ENCODE results near the gene OR13C4.
"Not testable (repeated sequence)": the region's sequence is repeated elsewhere in the genome, so short reads cannot be mapped to it uniquely, and the experiment has no call there.

OR13C4 gene

GRCh38 chr9:104527109-104527508 lies at the start of gene OR13C4:
Gene OR13C4, minus strand, starts transcription at chr9:104527209. Its CDS starts 0 bp downstream, at chr9:104527209.
- H3K27ac Mint-ChIP-seq = no peak within 1 kb of the TSS
- H3K9me3 Mint-ChIP-seq = no peaks in the 10 kb centered on the region
- H3K4me1 Mint-ChIP-seq (ENCODE audit: low read depth) = no peaks in the 10 kb centered on the region
- no peak within 1 kb of the TSS for H3K4me3 Mint-ChIP-seq
- no peaks in the 10 kb centered on the region for H3K27me3 Mint-ChIP-seq
- no peaks in the 10 kb centered on the region for H3K36me3 Mint-ChIP-seq (ENCODE audit: low read depth)

GRCh38 chr9:104575456-104575855 lies 48.4 kb upstream of the OR13C4 start:
- peaks cover 22% of the 10 kb centered on the region for H3K9me3 Mint-ChIP-seq
- H3K4me1 Mint-ChIP-seq (ENCODE audit: low read depth) = no peaks in the 10 kb centered on the region
- H3K4me3 Mint-ChIP-seq = no peak overlapping the region
- no peaks in the 10 kb centered on the region for H3K36me3 Mint-ChIP-seq (ENCODE audit: low read depth)
- H3K27me3 Mint-ChIP-seq = no peaks in the 10 kb centered on the region
- no peak overlapping the region for H3K27ac Mint-ChIP-seq

GRCh38 chr9:104572612-104573011 lies 45.6 kb upstream of the OR13C4 start:
- Mint-ChIP-seq H3K4me3 (no peak overlapping the region), H3K9me3 (peaks cover 29% of the 10 kb centered on the region), H3K4me1 (ENCODE audit: low read depth) (no peaks in the 10 kb centered on the region), H3K36me3 (ENCODE audit: low read depth) (no peaks in the 10 kb centered on the region), H3K27me3 (no peaks in the 10 kb centered on the region), H3K27ac (no peak overlapping the region)

- Mint-ChIP-seq H3K36me3 (ENCODE audit: low read depth) (no peaks in the 10 kb centered on the region), H3K4me3 (no peak within 1 kb of the TSS), H3K9me3 (peaks cover 29% of the 10 kb centered on the region), H3K27me3 (no peaks in the 10 kb centered on the region), H3K27ac (no peak within 1 kb of the TSS), H3K4me1 (ENCODE audit: low read depth) (no peaks in the 10 kb centered on the region)
Observed at GRCh38 chr9:104568868-104569267, 41.9 kb upstream of the OR13C4 start, which contains the start of gene OR13C8. Gene OR13C8, plus strand, starts transcription at chr9:104569168. Its CDS starts 0 bp downstream, at chr9:104569168.

DNA sequence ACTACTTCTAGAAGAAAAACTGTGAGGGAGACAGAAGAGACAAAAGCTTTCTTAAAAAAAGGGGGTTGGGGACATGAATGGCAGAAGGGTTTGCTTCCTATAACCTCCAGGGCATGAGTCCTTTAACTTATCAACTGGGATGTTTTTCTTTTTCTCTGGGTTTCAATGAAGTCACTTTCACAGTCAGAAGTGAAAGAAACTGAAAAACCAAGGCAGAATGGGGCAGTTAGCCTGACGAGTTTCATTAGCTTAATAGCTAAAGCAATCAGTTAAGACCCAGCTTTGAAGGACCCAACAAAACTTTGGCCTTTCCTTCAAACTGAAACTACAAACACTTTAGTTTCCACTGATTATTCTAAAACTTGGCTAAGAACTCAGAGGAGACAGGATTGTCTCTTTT lies 37.3 kb upstream of the OR13C4 start:
- H3K27me3 Mint-ChIP-seq = no peaks in the 10 kb centered on the region
- peaks cover 2% of the 10 kb centered on the region for H3K9me3 Mint-ChIP-seq
- H3K4me3 Mint-ChIP-seq = no peak overlapping the region
- no peaks in the 10 kb centered on the region for H3K4me1 Mint-ChIP-seq (ENCODE audit: low read depth)
- H3K27ac Mint-ChIP-seq = no peak overlapping the region
- no peaks in the 10 kb centered on the region for H3K36me3 Mint-ChIP-seq (ENCODE audit: low read depth)

DNA sequence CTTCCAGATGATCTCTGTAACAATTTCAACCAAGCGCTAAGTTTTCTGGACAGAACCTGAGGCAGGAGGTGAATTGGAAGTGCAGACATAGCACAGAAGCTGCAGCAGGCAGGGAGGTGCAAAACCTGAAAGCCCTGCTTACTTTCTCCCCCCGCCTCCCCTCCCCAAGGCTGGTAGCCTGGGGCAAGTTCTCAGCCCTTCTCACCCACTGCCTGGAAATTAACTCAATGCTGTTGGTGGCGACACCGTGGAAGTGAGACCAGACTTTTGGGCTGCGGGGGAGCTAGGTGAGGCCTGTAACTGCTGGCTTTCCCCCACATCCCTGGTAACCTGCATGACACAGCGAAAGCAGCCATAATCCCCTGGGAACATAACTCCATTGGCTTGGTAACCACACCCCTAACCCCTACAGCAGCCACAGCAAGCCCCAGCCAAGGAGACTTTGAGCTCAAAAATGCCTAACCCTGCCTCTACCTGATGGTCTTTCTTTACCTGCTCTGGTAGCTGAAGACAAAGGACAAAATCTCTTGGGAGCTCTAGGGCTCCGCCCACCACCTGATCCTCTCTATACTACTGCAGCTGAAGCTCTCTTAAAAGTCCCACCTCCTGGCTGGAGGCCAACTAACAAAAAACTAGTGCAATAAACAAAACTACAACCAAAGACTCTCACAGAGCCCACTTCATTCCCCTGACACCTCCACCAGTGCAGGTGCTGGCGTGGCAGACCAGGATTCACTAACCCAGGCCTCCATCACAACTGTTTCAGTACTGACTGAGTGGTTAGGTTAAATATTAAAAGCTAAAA lies 30.0 kb upstream of the OR13C4 start:
- Mint-ChIP-seq H3K36me3 (ENCODE audit: low read depth) (no peaks in the 10 kb centered on the region), H3K27ac (no peak overlapping the region), H3K4me3 (no peak overlapping the region), H3K4me1 (ENCODE audit: low read depth) (no peaks in the 10 kb centered on the region), H3K27me3 (no peaks in the 10 kb centered on the region), H3K9me3 (peaks cover 10% of the 10 kb centered on the region)

- H3K27me3 Mint-ChIP-seq = no peaks in the 10 kb centered on the region
- H3K36me3 Mint-ChIP-seq (ENCODE audit: low read depth) = no peaks in the 10 kb centered on the region
- no peaks in the 10 kb centered on the region for H3K4me1 Mint-ChIP-seq (ENCODE audit: low read depth)
- H3K9me3 Mint-ChIP-seq = peaks cover 10% of the 10 kb centered on the region
- no peak overlapping the region for H3K27ac Mint-ChIP-seq
- H3K4me3 Mint-ChIP-seq = no peak overlapping the region
Observed at GRCh38 chr9:104555521-104555920, 28.5 kb upstream of the OR13C4 start.

DNA sequence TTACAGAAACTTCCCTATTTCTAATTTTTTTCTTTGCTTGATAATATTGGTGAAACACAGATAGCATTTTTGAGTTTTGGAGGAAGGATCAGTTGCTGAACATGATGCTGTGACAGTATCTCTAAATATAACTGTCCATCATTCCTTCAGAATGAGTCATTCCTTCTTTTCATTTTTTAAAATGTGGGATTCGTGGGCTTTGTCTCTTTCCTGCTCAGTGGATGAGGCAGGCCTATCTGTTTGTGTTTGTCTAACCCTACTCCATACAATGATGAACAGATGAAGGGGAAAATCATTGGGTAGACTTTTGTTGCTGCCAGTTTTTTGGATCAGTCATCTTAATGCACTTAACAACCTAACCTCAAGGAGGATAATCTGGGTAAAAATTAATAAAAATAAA lies 26.3 kb upstream of the OR13C4 start:
- Mint-ChIP-seq H3K4me3 (no peak overlapping the region), H3K27ac (no peak overlapping the region), H3K9me3 (peaks cover 6% of the 10 kb centered on the region), H3K27me3 (no peaks in the 10 kb centered on the region), H3K4me1 (ENCODE audit: low read depth) (no peaks in the 10 kb centered on the region), H3K36me3 (ENCODE audit: low read depth) (no peaks in the 10 kb centered on the region)

- no peak overlapping the region for H3K4me3 Mint-ChIP-seq
- no peaks in the 10 kb centered on the region for H3K9me3 Mint-ChIP-seq
- H3K27ac Mint-ChIP-seq = no peak overlapping the region
- H3K4me1 Mint-ChIP-seq (ENCODE audit: low read depth) = no peaks in the 10 kb centered on the region
- H3K36me3 Mint-ChIP-seq (ENCODE audit: low read depth) = no peaks in the 10 kb centered on the region
- no peaks in the 10 kb centered on the region for H3K27me3 Mint-ChIP-seq
Observed at GRCh38 chr9:104544644-104545043, 17.6 kb upstream of the OR13C4 start.

GRCh38 chr9:104539275-104539674 lies 12.3 kb upstream of the OR13C4 start:
- Mint-ChIP-seq H3K27ac (no peak overlapping the region), H3K4me3 (no peak overlapping the region), H3K9me3 (peaks cover 5% of the 10 kb centered on the region), H3K36me3 (ENCODE audit: low read depth) (no peaks in the 10 kb centered on the region), H3K27me3 (no peaks in the 10 kb centered on the region), H3K4me1 (ENCODE audit: low read depth) (no peaks in the 10 kb centered on the region)

- no peaks in the 10 kb centered on the region for H3K27me3 Mint-ChIP-seq
- no peaks in the 10 kb centered on the region for H3K36me3 Mint-ChIP-seq (ENCODE audit: low read depth)
- no peaks in the 10 kb centered on the region for H3K4me1 Mint-ChIP-seq (ENCODE audit: low read depth)
- peaks cover 5% of the 10 kb centered on the region for H3K9me3 Mint-ChIP-seq
- no peak within 1 kb of the TSS for H3K4me3 Mint-ChIP-seq
- H3K27ac Mint-ChIP-seq = no peak within 1 kb of the TSS
Observed at GRCh38 chr9:104536756-104537155, 9.7 kb upstream of the OR13C4 start, which contains the start of gene OR13C3. Gene OR13C3, minus strand, starts transcription at chr9:104536856. Its CDS starts 133 bp downstream, at chr9:104536723.

DNA sequence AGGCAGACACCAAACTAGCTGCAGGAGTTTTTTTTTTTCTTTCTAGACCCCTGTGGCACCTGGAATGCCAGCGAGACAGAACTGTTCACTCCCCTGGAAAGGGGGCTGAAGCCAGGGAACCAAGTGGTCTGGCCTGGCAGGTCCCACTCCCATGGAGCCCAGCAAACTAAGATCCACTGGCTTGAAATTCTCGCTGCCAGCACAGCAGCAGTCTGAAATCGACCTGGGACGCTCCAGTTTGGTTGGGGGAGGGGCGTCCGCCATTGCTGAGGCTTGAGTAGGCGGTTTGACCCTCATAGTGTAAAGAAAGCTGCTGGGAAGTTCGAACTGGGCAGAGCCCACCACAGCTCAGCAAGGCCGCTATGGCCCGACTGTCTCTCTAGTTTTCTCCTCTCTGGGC lies 6.8 kb downstream of the OR13C4 start:
- not testable (repeated sequence) for H3K27me3 Mint-ChIP-seq; H3K27ac Mint-ChIP-seq; H3K4me1 Mint-ChIP-seq (ENCODE audit: low read depth); H3K36me3 Mint-ChIP-seq (ENCODE audit: low read depth); H3K9me3 Mint-ChIP-seq; H3K4me3 Mint-ChIP-seq

- no peaks in the 10 kb centered on the region for H3K36me3 Mint-ChIP-seq (ENCODE audit: low read depth)
- peaks cover 8% of the 10 kb centered on the region for H3K9me3 Mint-ChIP-seq
- peaks cover 3% of the 10 kb centered on the region for H3K27me3 Mint-ChIP-seq
- H3K4me1 Mint-ChIP-seq (ENCODE audit: low read depth) = no peaks in the 10 kb centered on the region
- H3K4me3 Mint-ChIP-seq = no peak overlapping the region
- H3K27ac Mint-ChIP-seq = no peak overlapping the region
Observed at GRCh38 chr9:104514901-104515300, 12.1 kb downstream of the OR13C4 start.

GRCh38 chr9:104506565-104506964 lies 20.4 kb downstream of the OR13C4 start:
- no peak overlapping the region for H3K4me3 Mint-ChIP-seq
- peaks cover 3% of the 10 kb centered on the region for H3K27me3 Mint-ChIP-seq
- no peaks in the 10 kb centered on the region for H3K36me3 Mint-ChIP-seq (ENCODE audit: low read depth)
- H3K9me3 Mint-ChIP-seq = peaks cover 8% of the 10 kb centered on the region
- no peaks in the 10 kb centered on the region for H3K4me1 Mint-ChIP-seq (ENCODE audit: low read depth)
- H3K27ac Mint-ChIP-seq = no peak overlapping the region

DNA sequence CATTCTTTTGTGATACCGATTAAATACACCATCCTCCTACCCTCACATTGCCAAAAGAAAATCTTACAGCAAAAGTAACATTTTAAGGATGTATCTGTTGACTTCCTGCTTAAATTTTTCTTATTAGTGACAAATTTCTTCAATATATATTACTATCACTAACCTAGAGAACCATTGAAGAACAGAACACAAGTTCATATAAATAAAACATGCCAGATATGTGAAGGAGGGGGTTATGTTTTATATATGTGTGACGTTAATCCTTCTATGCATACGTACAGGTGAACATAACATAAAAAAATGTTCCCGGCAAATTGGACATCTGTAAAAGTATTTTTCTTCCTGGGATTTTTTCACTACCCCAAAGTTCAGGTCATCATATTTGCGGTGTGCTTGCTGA lies 23.0 kb downstream of the OR13C4 start, which contains the start of gene OR13F1:
OR13F1 (plus strand) TSS at position 301 of the 400 bp plus-strand sequence; CDS start at position 301, 0 bp downstream.
- Mint-ChIP-seq H3K4me1 (ENCODE audit: low read depth) (no peaks in the 10 kb centered on the region), H3K36me3 (ENCODE audit: low read depth) (no peaks in the 10 kb centered on the region), H3K9me3 (no peaks in the 10 kb centered on the region), H3K27me3 (no peaks in the 10 kb centered on the region), H3K27ac (no peak within 1 kb of the TSS), H3K4me3 (no peak within 1 kb of the TSS)

- no peaks in the 10 kb centered on the region for H3K36me3 Mint-ChIP-seq (ENCODE audit: low read depth)
- no peaks in the 10 kb centered on the region for H3K4me1 Mint-ChIP-seq (ENCODE audit: low read depth)
- H3K9me3 Mint-ChIP-seq = no peaks in the 10 kb centered on the region
- H3K27ac Mint-ChIP-seq = no peak overlapping the region
- H3K27me3 Mint-ChIP-seq = no peaks in the 10 kb centered on the region
- no peak overlapping the region for H3K4me3 Mint-ChIP-seq
Observed at GRCh38 chr9:104503440-104503839, 23.6 kb downstream of the OR13C4 start.

Data from stimulated activated naive CD8-positive, alpha-beta T cell treated with anti-CD3 and anti-CD28 coated beads, Interleukin-15, Interleukin-2, amounts not matched to agents 100 ng/mL and 50 ng/mL, for 24 hours (primary cell).